Measurements from ENCODE around the gene LPP.

GRCh38 chr3:188505911-188506310 lies 352.0 kb downstream of the LPP start:
- TF ChIP-seq CTCF (IDR thresholded peaks at IDR 0.05; ENCODE audit: low read length) (no peak), EZH2 (IDR thresholded peaks at IDR 0.05; ENCODE audit: borderline replicate concordance, low read length) (no peak)
